ENCODE results near the gene BEST2. TPM values are rescaled to one million over a fixed set of nuclear protein-coding genes. Genes with fewer than 3 reads are reported as not detected.
"Not testable (repeated sequence)": the region's sequence is repeated elsewhere in the genome, so short reads cannot be mapped to it uniquely, and the experiment has no call there.

The BEST2 gene
- polyA plus RNA-seq, 1 donor: 0.09 TPM

DNA sequence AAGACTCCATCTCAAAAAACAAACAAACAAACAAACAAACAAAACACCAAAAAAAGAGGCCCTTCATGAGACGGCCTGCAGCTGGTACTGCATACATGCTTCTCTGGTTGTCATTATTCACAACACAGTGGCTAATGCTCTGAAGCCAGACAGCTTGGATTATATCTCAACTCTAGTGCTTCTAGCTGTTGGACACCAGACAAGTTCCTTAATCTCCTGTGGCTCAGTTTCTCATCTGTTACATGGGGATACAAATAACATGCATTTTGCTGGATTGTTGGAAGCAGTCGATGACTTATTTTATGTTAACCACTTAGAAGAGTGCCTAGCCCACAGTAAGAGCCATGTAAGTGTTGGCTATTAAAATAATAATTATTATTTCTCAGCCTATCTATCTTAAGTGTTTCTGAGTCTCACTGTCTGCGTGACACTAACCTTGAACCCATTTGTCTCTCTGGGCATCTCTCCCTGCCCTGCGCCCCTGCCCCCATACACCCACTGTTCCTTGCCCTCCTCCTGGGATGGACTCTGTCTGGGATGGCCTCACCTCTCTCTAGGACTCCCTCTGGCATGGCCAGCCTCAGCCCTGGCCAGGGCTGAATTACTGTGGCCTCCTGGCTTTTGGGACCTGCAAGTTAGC lies 36.6 kb downstream of the BEST2 start:
- no peak for DNase-seq

DNA sequence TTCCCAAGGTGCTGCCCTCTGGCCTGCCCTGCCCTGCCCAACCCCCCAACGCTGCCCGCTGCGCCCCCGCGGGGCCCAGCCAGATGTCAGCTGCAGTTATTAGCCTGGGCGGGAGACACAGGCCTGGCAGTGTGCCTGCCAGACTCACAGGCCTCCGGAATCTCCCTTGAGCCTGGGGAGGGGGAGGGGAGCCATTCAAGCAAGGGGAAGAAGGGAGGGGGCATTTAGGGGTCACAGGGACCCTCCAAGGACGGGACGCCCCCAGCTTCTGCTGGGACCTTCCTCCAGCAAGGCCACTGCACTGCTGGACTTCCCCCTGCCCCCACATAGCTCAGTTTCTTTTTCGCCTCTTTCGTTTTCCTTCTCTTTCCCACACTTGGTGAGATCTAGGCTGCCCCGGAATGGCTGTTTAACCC lies 37.1 kb downstream of the BEST2 start:
- peak; percentile 84 for DNase-seq

DNA sequence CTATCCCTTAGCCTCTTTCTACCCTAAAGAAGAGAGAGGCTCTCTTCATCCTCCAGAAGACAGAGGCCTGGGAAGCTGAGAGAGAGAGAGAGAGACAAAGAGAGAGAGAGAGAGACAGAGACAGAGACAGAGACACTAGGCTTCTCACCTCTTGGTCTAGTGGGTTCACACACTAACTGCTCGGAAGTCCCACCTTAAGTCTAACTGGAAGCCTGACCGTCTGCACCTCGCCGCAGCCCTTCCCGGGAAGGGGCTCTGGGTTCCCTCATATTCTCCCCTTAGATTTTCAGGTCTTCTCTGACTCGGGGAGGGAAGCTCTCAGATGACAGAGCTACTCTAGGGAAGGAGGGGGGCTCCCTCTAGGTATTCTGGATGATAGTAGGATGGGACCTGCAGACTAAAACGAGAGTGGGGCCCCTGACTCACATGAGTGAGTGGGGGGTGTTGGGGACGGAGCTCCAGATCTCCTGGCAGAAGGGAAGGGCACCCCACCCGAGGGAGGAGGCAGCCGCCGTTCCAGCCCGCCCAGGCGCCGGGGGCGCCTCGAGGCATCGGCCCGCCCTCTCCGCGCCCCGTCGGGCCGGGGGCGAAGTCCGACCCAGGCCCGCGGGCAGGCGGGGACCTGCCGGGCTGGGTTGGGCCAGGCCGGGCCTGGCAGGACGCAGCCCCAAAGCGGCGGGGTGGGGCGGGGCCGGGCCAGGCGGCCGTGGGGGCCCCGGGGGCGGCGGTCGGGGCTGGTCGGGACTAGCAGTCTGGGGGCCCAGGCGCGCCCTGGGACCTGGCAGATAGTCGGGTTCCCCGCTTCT lies 37.7 kb downstream of the BEST2 start:
- no peak for DNase-seq

DNA sequence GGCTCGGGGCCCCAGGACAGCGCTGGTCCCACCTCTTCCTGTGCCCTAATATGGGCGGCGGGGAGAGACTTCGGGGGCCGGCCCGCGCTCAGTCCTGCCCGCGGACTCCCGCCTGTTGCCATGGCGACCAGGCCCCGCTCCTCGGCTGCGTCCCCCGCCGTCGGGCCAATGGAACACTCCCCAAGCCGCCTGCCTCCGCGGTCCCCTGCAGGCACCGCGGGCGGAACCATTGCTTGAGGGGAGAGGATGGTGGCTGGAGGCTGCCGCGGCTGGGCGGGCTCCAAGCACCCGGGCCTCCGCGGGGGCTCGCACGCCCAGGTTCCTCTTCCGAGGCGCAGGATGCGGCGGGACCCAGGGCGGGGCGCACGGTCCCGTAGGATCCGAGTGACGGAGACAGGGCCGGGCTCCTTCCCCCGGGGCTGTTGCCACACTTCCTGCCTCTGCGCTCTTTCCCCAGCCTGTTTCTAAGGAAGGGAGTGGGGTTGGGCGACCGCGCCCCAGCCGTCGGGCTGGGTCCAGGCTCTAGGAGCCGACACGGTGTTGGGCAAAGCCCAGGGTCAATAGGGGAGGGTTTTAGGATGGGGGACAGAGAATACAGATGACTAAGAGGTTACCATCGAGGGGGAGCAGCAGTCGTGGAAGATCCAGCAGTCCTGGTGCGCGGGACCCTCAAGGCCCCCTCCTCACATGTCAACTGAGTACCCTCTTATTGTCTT lies 38.5 kb downstream of the BEST2 start:
- DNase-seq: peak; percentile 95

DNA sequence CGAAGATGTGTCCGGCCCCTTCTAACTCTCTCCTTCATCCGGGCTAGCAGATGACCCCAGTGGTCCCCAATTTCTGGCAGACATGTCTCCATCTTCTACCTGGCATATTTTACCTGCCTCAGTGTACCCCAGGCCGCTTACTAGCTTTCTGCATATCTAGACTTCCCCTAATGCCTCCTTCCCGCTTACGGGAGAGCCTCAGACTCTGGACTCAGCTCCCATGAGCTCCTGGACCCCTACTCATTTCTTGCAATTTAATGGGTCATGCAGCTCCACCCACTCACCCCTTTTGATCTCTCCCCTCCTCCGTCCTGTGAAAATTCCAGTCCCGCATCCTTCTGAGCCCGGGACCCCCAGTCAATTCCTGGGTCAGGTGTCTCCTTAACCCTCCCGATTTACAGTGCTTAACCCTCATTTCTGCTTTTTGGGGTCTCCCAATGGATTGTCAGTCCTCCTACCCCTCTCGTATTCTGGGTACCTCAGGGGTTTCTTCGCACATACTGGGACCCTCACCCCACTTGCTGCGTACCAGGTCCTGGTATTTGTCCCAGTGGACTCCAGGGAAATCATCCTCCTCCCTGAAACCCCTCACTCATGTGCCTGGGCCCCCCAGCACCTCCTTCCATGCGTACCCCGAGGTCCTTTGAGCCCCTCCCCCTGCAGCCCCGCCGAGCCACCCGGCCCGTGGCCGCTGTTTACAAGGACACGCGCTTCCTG lies 39.2 kb downstream of the BEST2 start:
- no peak for DNase-seq

DNA sequence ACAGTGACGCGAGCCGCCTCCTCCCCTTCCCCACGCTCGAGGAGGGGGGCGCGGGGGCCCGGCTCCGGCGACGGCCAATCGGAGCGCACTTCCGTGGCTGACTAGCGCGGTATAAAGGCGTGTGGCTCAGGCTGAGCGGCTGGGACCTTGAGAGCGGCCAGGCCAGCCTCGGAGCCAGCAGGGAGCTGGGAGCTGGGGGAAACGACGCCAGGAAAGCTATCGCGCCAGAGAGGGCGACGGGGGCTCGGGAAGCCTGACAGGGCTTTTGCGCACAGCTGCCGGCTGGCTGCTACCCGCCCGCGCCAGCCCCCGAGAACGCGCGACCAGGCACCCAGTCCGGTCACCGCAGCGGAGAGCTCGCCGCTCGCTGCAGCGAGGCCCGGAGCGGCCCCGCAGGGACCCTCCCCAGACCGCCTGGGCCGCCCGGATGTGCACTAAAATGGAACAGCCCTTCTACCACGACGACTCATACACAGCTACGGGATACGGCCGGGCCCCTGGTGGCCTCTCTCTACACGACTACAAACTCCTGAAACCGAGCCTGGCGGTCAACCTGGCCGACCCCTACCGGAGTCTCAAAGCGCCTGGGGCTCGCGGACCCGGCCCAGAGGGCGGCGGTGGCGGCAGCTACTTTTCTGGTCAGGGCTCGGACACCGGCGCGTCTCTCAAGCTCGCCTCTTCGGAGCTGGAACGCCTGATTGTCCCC lies 39.9 kb downstream of the BEST2 start, which contains the start of gene JUNB:
Gene JUNB (plus strand): TSS at position 142 of the 706 bp plus-strand sequence. CDS start 286 bp downstream, at position 428.
- peak; percentile 95 for DNase-seq

DNA sequence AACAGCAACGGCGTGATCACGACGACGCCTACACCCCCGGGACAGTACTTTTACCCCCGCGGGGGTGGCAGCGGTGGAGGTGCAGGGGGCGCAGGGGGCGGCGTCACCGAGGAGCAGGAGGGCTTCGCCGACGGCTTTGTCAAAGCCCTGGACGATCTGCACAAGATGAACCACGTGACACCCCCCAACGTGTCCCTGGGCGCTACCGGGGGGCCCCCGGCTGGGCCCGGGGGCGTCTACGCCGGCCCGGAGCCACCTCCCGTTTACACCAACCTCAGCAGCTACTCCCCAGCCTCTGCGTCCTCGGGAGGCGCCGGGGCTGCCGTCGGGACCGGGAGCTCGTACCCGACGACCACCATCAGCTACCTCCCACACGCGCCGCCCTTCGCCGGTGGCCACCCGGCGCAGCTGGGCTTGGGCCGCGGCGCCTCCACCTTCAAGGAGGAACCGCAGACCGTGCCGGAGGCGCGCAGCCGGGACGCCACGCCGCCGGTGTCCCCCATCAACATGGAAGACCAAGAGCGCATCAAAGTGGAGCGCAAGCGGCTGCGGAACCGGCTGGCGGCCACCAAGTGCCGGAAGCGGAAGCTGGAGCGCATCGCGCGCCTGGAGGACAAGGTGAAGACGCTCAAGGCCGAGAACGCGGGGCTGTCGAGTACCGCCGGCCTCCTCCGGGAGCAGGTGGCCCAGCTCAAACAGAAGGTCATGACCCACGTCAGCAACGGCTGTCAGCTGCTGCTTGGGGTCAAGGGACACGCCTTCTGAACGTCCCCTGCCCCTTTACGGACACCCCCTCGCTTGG lies 40.7 kb downstream of the BEST2 start:
- no peak for DNase-seq

DNA sequence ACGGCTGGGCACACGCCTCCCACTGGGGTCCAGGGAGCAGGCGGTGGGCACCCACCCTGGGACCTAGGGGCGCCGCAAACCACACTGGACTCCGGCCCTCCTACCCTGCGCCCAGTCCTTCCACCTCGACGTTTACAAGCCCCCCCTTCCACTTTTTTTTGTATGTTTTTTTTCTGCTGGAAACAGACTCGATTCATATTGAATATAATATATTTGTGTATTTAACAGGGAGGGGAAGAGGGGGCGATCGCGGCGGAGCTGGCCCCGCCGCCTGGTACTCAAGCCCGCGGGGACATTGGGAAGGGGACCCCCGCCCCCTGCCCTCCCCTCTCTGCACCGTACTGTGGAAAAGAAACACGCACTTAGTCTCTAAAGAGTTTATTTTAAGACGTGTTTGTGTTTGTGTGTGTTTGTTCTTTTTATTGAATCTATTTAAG lies 41.3 kb downstream of the BEST2 start:
- DNase-seq: no peak

DNA sequence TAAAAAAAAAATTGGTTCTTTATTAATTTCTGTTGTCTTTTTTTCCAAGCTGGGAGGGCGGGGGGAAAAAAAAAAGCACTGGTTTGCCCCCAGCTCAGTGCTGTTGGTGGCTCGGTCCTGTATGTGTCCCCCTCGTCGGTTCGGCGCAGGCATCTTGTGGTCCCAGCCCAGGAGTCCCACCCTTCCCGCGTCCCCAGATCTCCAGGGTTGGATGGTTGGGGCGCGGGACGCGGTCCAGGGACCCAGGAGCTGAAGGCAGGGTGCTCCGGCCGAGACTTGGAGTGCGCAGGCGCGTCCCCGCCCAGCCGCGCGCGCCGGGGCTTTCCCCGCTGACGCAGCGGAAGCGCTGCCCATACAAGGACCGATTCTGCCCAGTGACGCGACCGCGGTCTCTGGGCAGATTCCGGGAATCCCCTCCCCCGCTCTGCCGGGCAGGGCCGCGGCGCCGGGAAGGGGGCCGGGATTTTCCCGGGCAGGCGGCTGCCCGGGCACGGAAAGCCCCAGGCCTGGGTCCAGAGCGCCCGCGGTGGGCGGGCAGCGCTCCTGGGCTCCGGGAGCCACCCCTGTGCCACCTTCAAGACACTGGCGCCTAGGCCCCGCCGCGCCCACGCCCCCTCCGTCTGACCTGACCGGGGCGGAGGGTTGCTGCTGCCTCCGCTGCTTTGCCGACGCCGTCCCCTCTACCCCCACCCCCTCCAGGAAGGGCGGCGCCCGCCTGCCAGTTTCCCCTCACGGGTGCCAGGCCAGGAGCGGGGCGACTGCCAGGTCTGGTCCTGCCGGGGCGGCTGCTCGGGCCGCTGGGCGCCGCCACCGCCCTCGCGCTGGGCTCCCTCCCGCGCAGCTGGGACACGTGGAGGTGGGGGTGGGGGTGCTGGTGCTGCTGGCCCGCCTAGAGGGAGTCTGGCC lies 42.0 kb downstream of the BEST2 start:
- peak; percentile 97 for DNase-seq

DNA sequence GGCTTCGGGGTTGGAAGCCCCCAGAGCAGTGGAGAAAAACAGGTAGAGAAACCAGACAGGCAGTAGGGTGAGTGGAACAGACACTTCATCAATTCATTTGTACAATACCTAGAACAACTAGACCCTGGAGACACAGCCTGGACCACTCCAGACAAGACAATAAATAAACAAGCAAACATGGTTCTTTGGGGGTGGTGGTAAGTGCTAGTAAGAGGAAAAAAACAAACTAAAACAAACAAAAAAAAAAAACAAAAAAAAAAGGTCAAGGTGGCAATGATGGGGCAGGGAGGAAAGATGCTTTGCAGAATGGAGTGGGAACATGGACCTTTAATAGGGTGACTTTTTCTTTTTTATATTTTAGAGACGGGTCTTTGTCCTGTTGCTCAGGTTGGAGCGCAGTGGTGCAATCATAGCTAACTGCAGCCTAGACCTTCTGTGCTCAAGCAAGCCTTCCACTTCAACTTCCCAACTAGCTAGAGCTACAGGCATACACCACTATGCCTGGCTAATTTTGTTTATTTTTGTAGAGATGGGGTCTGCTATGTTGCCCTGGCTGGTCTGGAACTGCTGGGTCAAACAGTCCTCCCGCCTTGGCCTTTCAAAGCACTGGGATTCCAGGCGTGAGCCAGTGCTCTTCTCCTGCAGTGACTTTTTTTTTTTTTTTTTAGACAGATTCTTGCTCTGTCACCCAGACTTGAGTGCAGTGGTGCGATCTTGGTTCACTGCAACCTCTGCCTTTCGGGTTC lies 42.8 kb downstream of the BEST2 start:
- no peak for DNase-seq

DNA sequence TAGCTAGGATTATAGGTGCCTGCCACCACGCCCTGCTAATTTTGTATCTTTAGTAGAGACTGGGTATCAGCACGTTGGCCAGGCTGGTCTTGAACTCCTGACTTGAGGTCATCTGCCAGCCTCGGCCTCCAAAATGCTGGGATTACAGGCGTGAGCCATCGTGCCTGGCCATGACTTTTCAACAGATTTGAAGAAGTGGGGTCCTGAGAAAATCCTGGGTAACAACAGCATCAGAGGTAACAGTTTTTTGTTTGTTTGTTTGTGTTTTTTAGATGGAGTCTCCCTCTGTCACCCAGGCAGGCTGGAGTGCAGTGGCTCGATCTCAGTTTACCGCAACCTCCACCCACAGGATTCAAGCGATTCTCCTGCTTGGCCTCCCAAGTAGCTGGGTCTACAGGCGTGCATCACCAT lies 43.4 kb downstream of the BEST2 start:
- DNase-seq: no peak

DNA sequence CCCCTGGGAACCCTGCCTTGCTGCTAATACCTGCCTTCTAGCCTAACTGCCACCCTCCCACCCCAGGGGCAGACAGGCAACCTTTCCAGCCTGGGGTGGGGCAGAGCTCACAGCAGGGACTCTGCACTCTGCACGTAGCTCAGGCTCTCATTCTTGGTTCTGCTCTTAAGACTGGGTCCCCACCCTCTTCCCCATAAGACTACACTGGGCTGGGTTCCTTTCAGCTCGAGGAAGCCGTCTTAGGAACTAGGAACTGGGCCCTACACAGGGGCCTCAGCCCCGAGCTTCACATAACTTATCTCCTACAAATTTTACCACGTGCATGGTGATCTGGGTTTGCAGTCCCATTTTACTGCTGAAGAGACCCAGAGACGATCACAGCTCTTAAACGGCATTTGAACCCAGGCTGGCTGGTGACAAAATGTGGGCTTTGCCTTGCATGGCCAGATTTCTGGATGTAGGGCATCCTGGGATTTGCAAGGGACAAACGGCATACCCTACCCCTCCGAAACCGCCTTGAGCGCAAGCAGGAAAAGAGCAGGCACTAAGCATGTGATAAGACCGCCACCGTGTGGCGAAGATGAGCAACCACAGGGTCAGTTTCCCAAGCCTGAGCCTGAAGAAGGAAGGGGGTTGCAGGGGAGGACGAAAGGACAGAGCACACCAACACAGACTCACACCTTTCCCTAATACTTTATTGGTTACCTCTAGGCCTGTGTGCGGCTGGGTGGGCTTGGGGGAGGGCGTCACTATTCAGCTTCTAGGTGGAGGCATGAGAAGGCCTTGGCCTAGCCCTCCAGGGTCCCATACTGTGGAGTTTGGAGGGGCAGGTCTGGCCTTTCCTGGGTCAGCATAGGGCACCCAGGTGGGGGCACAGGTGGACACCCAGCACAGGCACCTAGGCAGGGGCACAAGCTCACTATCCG lies 44.8 kb downstream of the BEST2 start:
- peak; percentile 85 for DNase-seq

DNA sequence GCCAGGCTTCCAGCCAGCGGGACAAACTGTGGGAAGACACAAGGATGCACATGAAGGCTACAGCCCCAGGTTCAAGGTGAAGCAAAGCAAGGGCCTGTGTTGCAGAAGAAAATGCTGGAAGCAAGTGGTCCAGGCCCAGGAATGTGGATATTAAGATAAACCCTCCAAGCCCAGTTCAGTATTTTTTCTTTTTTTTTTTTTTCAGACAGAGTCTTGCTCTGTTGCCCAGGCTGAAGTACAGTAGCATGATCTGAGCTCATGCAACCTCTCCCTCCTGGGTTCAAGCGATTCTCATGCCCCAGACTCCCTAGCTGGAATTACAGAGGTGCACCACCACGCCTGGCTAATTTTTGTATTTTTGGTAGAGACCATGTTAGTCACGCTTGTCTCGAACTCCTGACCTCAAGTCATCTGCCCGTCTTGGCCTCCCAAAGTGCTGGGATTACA lies 45.6 kb downstream of the BEST2 start:
- DNase-seq: no peak

DNA sequence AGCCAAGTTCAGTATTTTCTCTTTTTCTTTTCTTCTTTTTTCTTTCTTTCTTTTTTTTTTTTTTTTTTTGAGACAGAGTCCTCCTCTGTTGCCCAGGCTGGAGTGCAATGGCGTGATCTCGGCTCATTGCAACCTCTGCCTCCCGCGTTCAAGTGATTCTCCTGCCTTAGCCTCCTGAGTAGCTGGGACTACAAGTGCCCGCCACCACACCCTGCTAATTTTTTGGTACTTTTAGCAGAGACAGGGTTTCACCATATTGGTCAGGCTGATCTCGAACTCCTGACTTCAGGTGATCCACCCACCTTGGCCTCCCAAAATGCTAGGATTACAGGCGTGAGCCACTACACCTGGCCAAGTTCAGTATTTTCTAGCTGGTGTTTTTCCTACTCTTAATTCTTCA lies 46.0 kb downstream of the BEST2 start:
- DNase-seq: not testable (repeated sequence)

DNA sequence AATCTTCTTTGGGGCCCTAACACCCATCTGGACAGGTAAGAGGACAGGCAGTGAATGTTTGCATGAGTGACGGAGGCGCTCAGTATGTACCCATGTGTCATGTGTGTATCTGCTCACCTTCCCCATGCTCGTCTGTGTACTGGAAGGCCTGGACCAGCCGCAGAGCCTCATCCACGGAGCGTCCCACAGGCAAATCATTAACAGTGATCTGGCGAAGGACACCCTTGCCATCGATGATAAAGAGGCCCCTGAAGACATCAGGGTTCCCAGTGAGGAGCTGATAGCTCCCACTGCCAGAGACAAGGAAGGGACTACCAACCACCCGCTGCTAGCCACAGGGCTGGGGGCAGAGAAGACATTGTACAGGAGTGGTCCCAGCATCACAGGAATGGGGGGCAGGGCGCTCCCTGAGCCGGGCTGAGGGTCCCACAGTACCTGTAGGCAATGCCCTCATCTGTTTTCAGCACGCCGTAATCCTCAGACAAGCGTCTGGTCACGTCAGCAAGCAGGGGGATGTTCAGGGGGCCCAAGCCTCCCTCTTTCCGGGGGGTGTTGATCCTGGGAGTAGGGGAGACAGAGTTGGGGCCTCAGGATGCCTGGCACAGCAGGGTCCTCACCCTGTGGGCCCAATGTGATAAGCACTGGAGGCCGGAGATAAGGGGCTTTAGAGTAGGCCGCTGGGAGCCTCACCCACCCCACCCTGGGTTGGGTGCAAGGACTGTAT lies 48.3 kb downstream of the BEST2 start:
- no peak for DNase-seq

DNA sequence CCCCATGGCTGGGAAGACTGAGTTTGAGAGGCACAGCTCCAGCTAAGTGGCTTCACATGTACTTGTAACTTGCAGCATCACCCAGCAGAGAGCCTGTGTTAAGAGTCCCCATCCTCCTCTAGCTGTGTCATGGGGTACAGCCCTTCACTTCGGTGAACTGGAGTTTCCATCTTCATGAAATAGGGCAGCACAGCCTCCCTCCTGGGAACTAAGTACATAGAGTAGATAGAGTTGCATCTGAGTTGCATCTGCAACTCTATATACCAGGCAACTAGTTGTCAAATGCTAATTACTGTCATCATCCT lies 48.8 kb downstream of the BEST2 start:
- DNase-seq: no peak

DNA sequence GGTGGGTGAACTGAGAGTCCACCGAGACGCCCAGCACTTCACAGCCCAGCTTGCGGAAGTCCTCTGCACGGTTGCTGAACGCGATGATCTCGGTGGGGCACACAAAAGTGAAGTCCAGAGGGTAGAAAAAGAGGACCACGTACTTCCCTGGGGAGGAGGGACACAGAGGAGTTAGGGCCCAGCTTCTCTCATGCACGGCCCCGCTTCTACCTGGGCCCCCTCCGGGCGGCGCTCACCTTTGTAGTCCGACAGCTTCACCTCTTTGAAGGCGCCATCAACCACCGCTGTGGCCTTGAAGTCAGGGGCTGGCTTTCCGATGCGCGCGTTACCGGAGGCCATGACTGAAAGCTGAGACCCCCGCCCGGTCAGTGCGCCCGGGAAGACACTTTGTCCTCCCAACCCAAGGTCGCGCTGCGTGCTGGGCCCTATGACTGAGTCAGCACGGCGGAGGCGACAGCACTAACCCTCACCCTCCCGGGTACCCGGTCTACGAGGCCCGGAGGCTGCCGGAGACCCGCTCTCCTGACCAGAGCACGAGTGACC lies 49.4 kb downstream of the BEST2 start:
- no peak for DNase-seq

Data from hindlimb muscle (tissue), 1 donor.